Sigmoid colon (tissue), 4 donors: Measurements from ENCODE around the gene CYP26C1.

Experiments
- CTCF ChIP-seq, 4 experiments: fragments of 450-650 bp in 3 of 4; fragments of 200-600 bp in 1 of 4; IDR thresholded peaks; one replicate each; pipeline ENCODE4 v1.5.1; 2016 to 2019; ENCODE audit warnings: antibody characterized with exemption in 4 of 4, mild to moderate bottlenecking in 3 of 4, moderate library complexity in 2 of 4
- POLR2AphosphoS5 ChIP-seq, 4 donors: sonication (generic); formaldehyde crosslinking; IDR thresholded peaks; one replicate each; pipeline ENCODE4 v1.6.1; 2017; ENCODE audit warnings: antibody characterized with exemption in 4 of 4

GRCh38 chr10:93075369-93076221 is 15.0 kb downstream of the CYP26C1 start:
- no peak for TF ChIP-seq POLR2AphosphoS5 (IDR thresholded peaks at IDR 0.05)
- TF ChIP-seq CTCF (IDR thresholded peaks at IDR 0.05), result no peak
